ENCODE data around the gene SIM1. TPM values are rescaled to one million over a fixed set of nuclear protein-coding genes. Genes with fewer than 3 reads are reported as not detected.

SIM1 gene
- total and polyA plus RNA-seq, 9 donors = 0.37 to 5.5 (median 2.9) TPM

DNA sequence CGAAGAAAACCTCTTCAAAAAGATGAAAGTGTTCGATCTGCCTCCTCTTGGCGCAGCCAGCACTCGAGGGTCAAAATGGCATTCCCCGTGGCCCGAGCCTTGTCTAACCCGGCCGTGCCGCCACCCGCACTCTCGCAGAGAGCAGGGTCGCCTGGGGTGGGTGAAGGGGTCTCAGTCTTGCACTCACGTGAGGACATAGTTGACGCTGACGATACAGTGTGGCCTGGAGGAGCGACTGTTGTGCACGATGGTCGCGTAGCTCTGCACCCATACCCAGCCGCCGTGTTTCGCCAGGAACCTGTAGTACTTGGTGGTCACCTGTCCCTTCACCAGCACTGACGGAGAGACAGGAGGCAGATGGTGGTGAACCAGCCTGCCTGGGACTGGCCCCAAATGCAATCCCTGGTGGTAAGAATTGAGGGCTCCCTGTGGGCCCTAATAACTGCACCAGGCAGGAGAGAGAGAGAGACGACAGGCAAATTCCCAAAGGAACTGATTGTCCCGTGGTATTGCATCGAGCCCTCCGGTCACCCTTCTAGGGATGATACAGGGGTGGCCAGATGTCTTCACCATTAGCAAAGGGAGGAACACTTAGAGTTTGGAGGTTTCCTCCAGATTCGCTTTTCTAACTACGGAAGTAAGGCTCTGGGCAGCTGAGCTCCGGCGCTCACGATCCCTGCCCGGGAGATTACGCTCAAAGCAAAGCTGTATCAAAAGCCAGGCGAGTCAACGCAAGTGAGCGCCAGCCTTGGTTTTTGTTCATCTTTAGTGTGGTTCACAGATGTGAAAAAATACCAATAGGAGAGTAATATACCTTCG lies 17.4 kb downstream of the SIM1 start:
- no peaks in the 10 kb centered on the region for H3K9me3 ChIP-seq (replicated peaks; ENCODE audit: control insufficient read depth, low read depth, low read length)
- no peak overlapping the region for H3K27ac ChIP-seq (ENCODE audit: low read length)
- 24% methylated on average over 32 of the region's 38 CpGs for WGBS (ENCODE audit: insufficient coverage)
- no peak overlapping the region for H3K4me3 ChIP-seq (ENCODE audit: low read length)
- H3K4me1 ChIP-seq (ENCODE audit: control insufficient read depth, insufficient read depth, low read length) = no peaks in the 10 kb centered on the region
- DNase-seq = no peak
- peaks cover 52% of the 10 kb centered on the region for H3K27me3 ChIP-seq (ENCODE audit: control insufficient read depth, insufficient read depth, low read length)
- H3K36me3 ChIP-seq (ENCODE audit: control insufficient read depth, insufficient read depth, low read length) = peaks cover 16% of the 10 kb centered on the region

DNA sequence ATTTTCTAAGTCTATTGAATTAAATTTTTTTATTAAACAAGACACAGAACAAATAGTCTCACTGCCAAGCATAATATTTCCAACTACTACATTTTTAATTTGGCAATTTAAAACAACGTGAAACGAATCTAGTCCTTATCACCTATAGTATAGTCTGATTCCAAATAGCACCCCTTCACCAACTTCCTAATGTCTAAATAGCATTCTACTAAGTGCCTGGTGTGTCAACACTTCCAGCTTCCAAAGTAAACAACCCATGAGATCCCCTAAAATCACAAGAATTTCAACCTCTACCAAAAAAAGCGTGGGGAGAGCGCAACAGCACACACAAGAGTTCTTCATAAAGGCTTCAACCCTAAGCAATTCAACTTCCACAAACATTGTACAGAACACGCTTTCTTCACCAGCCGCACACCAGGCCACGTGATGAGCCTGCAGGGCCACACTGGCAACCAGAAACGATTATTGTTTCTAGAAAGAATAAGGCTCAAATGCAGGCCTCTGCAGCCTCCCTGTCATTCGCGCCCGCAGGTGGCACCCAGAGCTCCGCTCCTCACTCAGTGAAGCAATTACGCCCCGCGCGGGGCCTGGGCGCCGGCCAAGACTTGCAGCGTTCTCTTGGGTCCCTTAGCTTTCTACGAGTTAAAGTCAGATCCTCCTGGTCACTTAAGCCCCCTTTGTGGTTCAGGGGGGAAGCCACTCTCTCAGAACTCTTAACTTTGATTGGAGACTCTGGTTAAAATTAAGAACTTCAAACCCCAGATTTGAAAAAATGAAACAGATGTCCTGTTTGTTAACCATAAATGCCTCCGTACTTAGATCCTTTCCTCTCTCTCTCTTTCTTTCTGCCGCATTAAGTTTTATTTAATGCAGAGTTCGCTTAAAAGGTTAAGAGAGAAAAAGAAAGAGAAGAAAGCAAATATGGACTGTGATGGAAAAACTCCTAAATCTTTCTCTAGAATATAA lies 18.3 kb downstream of the SIM1 start:
- Histone ChIP-seq H3K4me1 (ENCODE audit: control insufficient read depth, insufficient read depth, low read length) (no peaks in the 10 kb centered on the region), H3K4me3 (ENCODE audit: low read length) (no peak overlapping the region), H3K27ac (ENCODE audit: low read length) (no peak overlapping the region), H3K27me3 (ENCODE audit: control insufficient read depth, insufficient read depth, low read length) (peaks cover 47% of the 10 kb centered on the region), H3K9me3 (replicated peaks; ENCODE audit: control insufficient read depth, low read depth, low read length) (no peaks in the 10 kb centered on the region), H3K36me3 (ENCODE audit: control insufficient read depth, insufficient read depth, low read length) (peaks cover 16% of the 10 kb centered on the region)
- DNase-seq = no peak
- WGBS (ENCODE audit: insufficient coverage) = 23% methylated on average over 16 of the region's 23 CpGs

DNA sequence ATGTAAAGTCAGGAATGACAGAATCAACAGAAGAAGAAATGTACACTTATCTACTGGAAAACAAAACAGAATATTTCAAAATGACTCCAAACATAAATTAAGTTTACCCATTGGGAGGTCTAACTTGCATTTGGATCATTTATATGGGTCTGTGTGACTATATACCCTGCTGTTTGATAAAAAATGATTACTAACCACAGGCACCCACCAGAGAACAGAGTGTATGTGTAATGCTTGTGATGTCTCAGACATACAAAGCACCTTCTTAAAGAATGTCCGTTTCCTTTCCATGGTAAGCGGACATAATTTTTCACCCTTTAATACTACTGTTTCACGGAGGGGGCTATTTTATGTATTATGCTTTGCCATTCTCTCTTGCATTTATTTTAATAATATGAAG lies 19.2 kb downstream of the SIM1 start:
- Histone ChIP-seq H3K4me3 (ENCODE audit: low read length) (no peak overlapping the region), H3K4me1 (ENCODE audit: control insufficient read depth, insufficient read depth, low read length) (no peaks in the 10 kb centered on the region), H3K27ac (ENCODE audit: low read length) (no peak overlapping the region), H3K9me3 (replicated peaks; ENCODE audit: control insufficient read depth, low read depth, low read length) (no peaks in the 10 kb centered on the region), H3K36me3 (ENCODE audit: control insufficient read depth, insufficient read depth, low read length) (peaks cover 16% of the 10 kb centered on the region), H3K27me3 (ENCODE audit: control insufficient read depth, insufficient read depth, low read length) (peaks cover 43% of the 10 kb centered on the region)
- DNase-seq = no peak
- WGBS (ENCODE audit: insufficient coverage) = no CpG with 5 or more reads among the region's 3 CpGs

DNA sequence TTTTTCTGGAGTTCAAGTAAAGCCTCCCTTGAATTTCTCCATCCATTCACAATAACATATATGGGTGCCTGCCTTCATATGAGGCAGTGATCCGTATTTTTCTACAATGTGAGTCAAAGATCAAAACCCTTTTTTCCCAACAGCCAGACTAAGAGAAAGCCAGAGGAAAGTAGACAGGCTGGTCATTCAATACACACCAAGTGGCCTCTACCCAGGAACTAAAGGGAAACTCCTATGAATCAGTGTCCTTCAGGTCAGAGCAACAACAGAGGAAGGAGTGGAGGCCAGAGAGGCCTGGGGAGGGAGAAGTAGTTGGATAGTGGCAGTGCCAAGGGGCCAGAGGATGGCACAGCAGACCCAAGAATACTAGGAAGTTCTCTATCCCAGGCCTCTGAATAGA lies 23.8 kb downstream of the SIM1 start:
- DNase-seq = no peak
- no peaks in the 10 kb centered on the region for H3K9me3 ChIP-seq (replicated peaks; ENCODE audit: control insufficient read depth, low read depth, low read length)
- H3K4me1 ChIP-seq (ENCODE audit: control insufficient read depth, insufficient read depth, low read length) = no peaks in the 10 kb centered on the region
- no peaks in the 10 kb centered on the region for H3K27me3 ChIP-seq (ENCODE audit: control insufficient read depth, insufficient read depth, low read length)
- no peaks in the 10 kb centered on the region for H3K36me3 ChIP-seq (ENCODE audit: control insufficient read depth, insufficient read depth, low read length)
- no CpG with 5 or more reads among the region's 1 CpG for WGBS (ENCODE audit: insufficient coverage)
- no peak overlapping the region for H3K27ac ChIP-seq (ENCODE audit: low read length)
- H3K4me3 ChIP-seq (ENCODE audit: low read length) = no peak overlapping the region

DNA sequence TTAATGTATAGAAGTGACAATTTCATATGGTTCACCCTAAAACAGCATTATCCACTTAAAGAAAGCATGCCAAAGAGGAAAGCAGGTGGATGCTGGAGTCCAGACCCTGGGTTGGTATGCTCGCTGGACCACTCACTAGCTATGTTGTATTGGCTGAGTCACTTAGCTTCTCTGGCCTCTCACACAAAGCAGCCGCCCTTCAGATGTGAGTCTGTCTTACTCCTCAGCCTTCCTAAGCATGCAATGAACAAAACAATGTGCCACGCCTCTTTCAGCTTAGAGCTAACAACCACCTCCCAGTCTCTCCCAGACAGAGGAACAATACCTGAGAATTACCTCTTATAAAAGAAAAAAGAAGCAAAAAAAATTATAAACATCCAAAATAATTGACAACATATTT lies 29.4 kb downstream of the SIM1 start:
- no peak for DNase-seq
- H3K27ac ChIP-seq (ENCODE audit: low read length) = no peak overlapping the region
- no peaks in the 10 kb centered on the region for H3K9me3 ChIP-seq (replicated peaks; ENCODE audit: control insufficient read depth, low read depth, low read length)
- H3K4me1 ChIP-seq (ENCODE audit: control insufficient read depth, insufficient read depth, low read length) = no peaks in the 10 kb centered on the region
- no peak overlapping the region for H3K4me3 ChIP-seq (ENCODE audit: low read length)
- 100% methylated on average over 1 of the region's 3 CpGs for WGBS (ENCODE audit: insufficient coverage)
- no peaks in the 10 kb centered on the region for H3K27me3 ChIP-seq (ENCODE audit: control insufficient read depth, insufficient read depth, low read length)
- H3K36me3 ChIP-seq (ENCODE audit: control insufficient read depth, insufficient read depth, low read length) = no peaks in the 10 kb centered on the region

DNA sequence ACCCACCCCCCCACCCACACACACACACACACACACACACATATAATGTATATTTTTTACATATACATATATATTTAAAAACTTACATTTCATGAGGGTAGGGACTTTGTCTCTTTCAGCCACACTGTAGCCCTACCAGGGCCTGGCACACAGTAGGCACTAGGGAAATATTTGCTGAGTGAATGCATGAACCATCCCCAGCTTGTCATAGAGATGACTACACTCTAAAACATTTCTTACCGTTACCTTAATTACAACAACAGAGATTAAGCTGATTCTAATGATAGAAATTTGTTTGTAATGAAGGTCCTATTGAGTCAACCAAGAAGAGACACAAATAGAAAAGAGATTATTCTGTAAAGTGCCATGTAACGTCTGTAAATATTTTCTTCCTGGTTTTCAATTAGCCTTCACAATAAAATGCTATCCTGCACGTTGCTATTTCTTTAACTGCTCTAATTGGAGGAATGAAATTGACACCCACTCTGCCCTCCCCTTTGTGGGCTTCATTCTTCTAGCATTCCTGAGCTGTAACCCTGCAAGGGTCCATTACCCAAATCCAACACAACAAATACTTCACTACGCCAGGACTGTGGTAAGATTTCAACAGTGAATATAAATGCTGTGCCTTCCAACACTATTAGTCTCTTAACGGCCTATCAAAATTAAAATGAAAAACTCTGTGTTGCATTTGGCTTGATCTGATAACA lies 30.8 kb downstream of the SIM1 start:
- WGBS (ENCODE audit: insufficient coverage) = no CpG with 5 or more reads among the region's 5 CpGs
- H3K36me3 ChIP-seq (ENCODE audit: control insufficient read depth, insufficient read depth, low read length) = no peaks in the 10 kb centered on the region
- no peak overlapping the region for H3K27ac ChIP-seq (ENCODE audit: low read length)
- H3K4me1 ChIP-seq (ENCODE audit: control insufficient read depth, insufficient read depth, low read length) = no peaks in the 10 kb centered on the region
- no peak for DNase-seq
- H3K9me3 ChIP-seq (replicated peaks; ENCODE audit: control insufficient read depth, low read depth, low read length) = no peaks in the 10 kb centered on the region
- H3K27me3 ChIP-seq (ENCODE audit: control insufficient read depth, insufficient read depth, low read length) = no peaks in the 10 kb centered on the region
- no peak overlapping the region for H3K4me3 ChIP-seq (ENCODE audit: low read length)

DNA sequence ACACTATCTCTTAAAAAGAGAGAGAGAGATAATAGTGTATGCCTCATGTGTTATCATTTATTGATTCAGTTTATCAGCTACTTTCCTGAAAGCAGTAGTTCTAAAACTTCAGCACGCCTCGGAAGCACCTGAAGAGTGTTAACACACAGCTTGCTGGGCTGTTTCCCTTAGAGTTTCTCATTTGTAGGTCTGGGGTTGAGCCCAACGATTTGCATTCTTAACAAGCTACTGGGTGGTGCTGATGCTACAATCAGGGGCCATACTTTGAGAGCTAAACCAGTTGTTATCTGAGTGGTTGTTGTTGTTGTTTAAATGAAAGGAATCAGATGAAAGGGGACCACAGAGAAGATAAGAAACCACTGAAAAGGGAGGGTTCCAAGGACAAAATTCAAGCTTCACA lies 32.6 kb downstream of the SIM1 start:
- H3K27me3 ChIP-seq (ENCODE audit: control insufficient read depth, insufficient read depth, low read length) = no peaks in the 10 kb centered on the region
- H3K27ac ChIP-seq (ENCODE audit: low read length) = no peak overlapping the region
- no peak for DNase-seq
- no peaks in the 10 kb centered on the region for H3K4me1 ChIP-seq (ENCODE audit: control insufficient read depth, insufficient read depth, low read length)
- no peaks in the 10 kb centered on the region for H3K9me3 ChIP-seq (replicated peaks; ENCODE audit: control insufficient read depth, low read depth, low read length)
- no peaks in the 10 kb centered on the region for H3K36me3 ChIP-seq (ENCODE audit: control insufficient read depth, insufficient read depth, low read length)
- WGBS (ENCODE audit: insufficient coverage) = 25% methylated on average over 1 of the region's 3 CpGs
- no peak overlapping the region for H3K4me3 ChIP-seq (ENCODE audit: low read length)

DNA sequence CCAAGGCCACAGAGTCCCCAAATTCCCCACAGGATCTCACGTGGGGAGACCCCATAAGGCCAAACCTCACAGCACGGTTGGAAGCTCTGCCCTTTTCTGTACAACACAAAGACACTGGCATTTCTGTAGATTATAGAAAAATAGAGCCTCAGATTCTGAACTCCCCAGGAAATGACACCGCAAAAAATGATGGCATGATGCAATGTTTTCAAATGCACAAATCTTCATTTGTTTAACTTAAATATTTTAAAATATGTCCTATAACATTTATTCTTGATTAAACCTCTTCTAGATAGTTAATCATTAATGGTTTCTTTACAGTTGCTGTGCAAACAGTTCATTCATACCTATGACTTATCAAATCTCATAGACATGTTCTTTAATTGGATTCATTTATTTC lies 33.8 kb downstream of the SIM1 start:
- H3K9me3 ChIP-seq (replicated peaks; ENCODE audit: control insufficient read depth, low read depth, low read length) = no peaks in the 10 kb centered on the region
- 17% methylated on average over 1 of the region's 3 CpGs for WGBS (ENCODE audit: insufficient coverage)
- no peak for DNase-seq
- no peaks in the 10 kb centered on the region for H3K36me3 ChIP-seq (ENCODE audit: control insufficient read depth, insufficient read depth, low read length)
- H3K4me1 ChIP-seq (ENCODE audit: control insufficient read depth, insufficient read depth, low read length) = no peaks in the 10 kb centered on the region
- H3K4me3 ChIP-seq (ENCODE audit: low read length) = no peak overlapping the region
- H3K27ac ChIP-seq (ENCODE audit: low read length) = no peak overlapping the region
- no peaks in the 10 kb centered on the region for H3K27me3 ChIP-seq (ENCODE audit: control insufficient read depth, insufficient read depth, low read length)

DNA sequence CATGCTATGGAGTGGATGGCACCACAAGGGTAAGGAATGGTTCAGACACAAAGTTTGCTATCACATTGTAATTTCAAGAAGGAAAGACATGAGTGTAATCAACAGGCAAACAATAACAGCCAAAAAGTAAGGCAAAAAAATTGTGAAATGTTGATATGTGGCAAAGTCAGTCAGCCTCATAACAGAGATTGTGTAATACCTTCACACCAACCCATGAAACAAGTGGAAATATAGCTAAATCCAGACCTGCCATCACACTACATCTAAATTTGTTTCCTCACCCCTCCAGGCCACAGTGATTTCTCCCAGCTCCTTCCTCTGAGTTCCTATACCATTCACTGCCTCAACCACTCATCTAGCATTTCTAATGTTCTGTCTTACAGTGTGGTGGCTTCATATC lies 37.3 kb downstream of the SIM1 start:
- no peaks in the 10 kb centered on the region for H3K9me3 ChIP-seq (replicated peaks; ENCODE audit: control insufficient read depth, low read depth, low read length)
- no peak overlapping the region for H3K27ac ChIP-seq (ENCODE audit: low read length)
- no peak for DNase-seq
- H3K36me3 ChIP-seq (ENCODE audit: control insufficient read depth, insufficient read depth, low read length) = no peaks in the 10 kb centered on the region
- H3K4me3 ChIP-seq (ENCODE audit: low read length) = no peak overlapping the region
- no peaks in the 10 kb centered on the region for H3K27me3 ChIP-seq (ENCODE audit: control insufficient read depth, insufficient read depth, low read length)
- H3K4me1 ChIP-seq (ENCODE audit: control insufficient read depth, insufficient read depth, low read length) = no peaks in the 10 kb centered on the region

Measured in muscle of leg (tissue), 11 donors.